ENCODE data around the gene ASAH2. TPM values are rescaled to one million over a fixed set of nuclear protein-coding genes. Genes with fewer than 3 reads are reported as not detected.
A peak's percentile ranks its signal among the peaks of the same experiment; 100 is the strongest.
"Not testable (repeated sequence)": the region's sequence is repeated elsewhere in the genome, so short reads cannot be mapped to it uniquely, and the experiment has no call there.

The ASAH2 gene
- total and polyA plus RNA-seq, 2 donors: 0.18 to 1.4 TPM

GRCh38 chr10:50267877-50268276 is 16.6 kb upstream of the ASAH2 start:
- not testable (repeated sequence) for DNase-seq (ENCODE audit: low read depth in 6 of 9, low spot score in 9 of 9); H3K27ac ChIP-seq (ENCODE audit: low read depth in 1 of 2, low read length in 1 of 2); H3K4me1 ChIP-seq (ENCODE audit: control insufficient read depth in 2 of 2, insufficient read depth in 2 of 2, low read length in 2 of 2); H3K36me3 ChIP-seq (ENCODE audit: control insufficient read depth in 2 of 2, insufficient read depth in 2 of 2, low read length in 1 of 2); H3K4me3 ChIP-seq (ENCODE audit: low read length in 2 of 2); H3K27me3 ChIP-seq (ENCODE audit: control insufficient read depth in 2 of 2, insufficient read depth in 1 of 2, low read length in 1 of 2); H3K9me3 ChIP-seq (ENCODE audit: control insufficient read depth in 2 of 2, insufficient read depth in 1 of 2, low read length in 1 of 2)
- WGBS: 97% methylated on average over 3 of the region's 3 CpGs

- H3K4me3 ChIP-seq (ENCODE audit: low read length in 2 of 2); H3K9me3 ChIP-seq (ENCODE audit: control insufficient read depth in 2 of 2, insufficient read depth in 1 of 2, low read length in 1 of 2); DNase-seq (ENCODE audit: low read depth in 6 of 9, low spot score in 9 of 9); H3K36me3 ChIP-seq (ENCODE audit: control insufficient read depth in 2 of 2, insufficient read depth in 2 of 2, low read length in 1 of 2); H3K27ac ChIP-seq (ENCODE audit: low read depth in 1 of 2, low read length in 1 of 2); H3K27me3 ChIP-seq (ENCODE audit: control insufficient read depth in 2 of 2, insufficient read depth in 1 of 2, low read length in 1 of 2); H3K4me1 ChIP-seq (ENCODE audit: control insufficient read depth in 2 of 2, insufficient read depth in 2 of 2, low read length in 2 of 2): not testable (repeated sequence)
- WGBS: 96% methylated on average over 10 of the region's 10 CpGs
Measured at GRCh38 chr10:50262625-50263024, 11.3 kb upstream of the ASAH2 start.

GRCh38 chr10:50260791-50261281 is 9.5 kb upstream of the ASAH2 start:
- H3K27me3 ChIP-seq (ENCODE audit: control insufficient read depth in 2 of 2, insufficient read depth in 1 of 2, low read length in 1 of 2): no peaks in the 10 kb centered on the region
- DNase-seq (ENCODE audit: low read depth in 6 of 9, low spot score in 9 of 9): peak in 1 of 9 donors; percentile 6
- no peak overlapping the region for H3K27ac ChIP-seq (ENCODE audit: low read depth in 1 of 2, low read length in 1 of 2)

GRCh38 chr10:50254479-50254878 is 3.2 kb upstream of the ASAH2 start:
- DNase-seq (ENCODE audit: low read depth in 6 of 9, low spot score in 9 of 9): no peak
- H3K4me1 ChIP-seq (ENCODE audit: control insufficient read depth in 2 of 2, insufficient read depth in 2 of 2, low read length in 2 of 2): no peaks in the 10 kb centered on the region
- 72% methylated on average over 2 of the region's 2 CpGs for WGBS
- no peaks in the 10 kb centered on the region for H3K27me3 ChIP-seq (ENCODE audit: control insufficient read depth in 2 of 2, insufficient read depth in 1 of 2, low read length in 1 of 2)
- H3K27ac ChIP-seq (ENCODE audit: low read depth in 1 of 2, low read length in 1 of 2): no peak overlapping the region
- no peaks in the 10 kb centered on the region for H3K9me3 ChIP-seq (ENCODE audit: control insufficient read depth in 2 of 2, insufficient read depth in 1 of 2, low read length in 1 of 2)
- H3K36me3 ChIP-seq (ENCODE audit: control insufficient read depth in 2 of 2, insufficient read depth in 2 of 2, low read length in 1 of 2): no peaks in the 10 kb centered on the region
- H3K4me3 ChIP-seq (ENCODE audit: low read length in 2 of 2): no peak overlapping the region

More at GRCh38 chr10:50260791-50261281, 9.5 kb upstream of the ASAH2 start:
- 5% methylated on average over 2 of the region's 2 CpGs for WGBS
- no peak overlapping the region for H3K4me3 ChIP-seq (ENCODE audit: low read length in 2 of 2)
- H3K36me3 ChIP-seq (ENCODE audit: control insufficient read depth in 2 of 2, insufficient read depth in 2 of 2, low read length in 1 of 2): no peaks in the 10 kb centered on the region
- H3K4me1 ChIP-seq (ENCODE audit: control insufficient read depth in 2 of 2, insufficient read depth in 2 of 2, low read length in 2 of 2): no peaks in the 10 kb centered on the region
- H3K9me3 ChIP-seq (ENCODE audit: control insufficient read depth in 2 of 2, insufficient read depth in 1 of 2, low read length in 1 of 2): no peaks in the 10 kb centered on the region

GRCh38 chr10:50250096-50250854 is 1.0 kb downstream of the ASAH2 start:
- Histone ChIP-seq H3K4me1 (ENCODE audit: control insufficient read depth in 2 of 2, insufficient read depth in 2 of 2, low read length in 2 of 2) (no peaks in the 10 kb centered on the region), H3K27ac (ENCODE audit: low read depth in 1 of 2, low read length in 1 of 2) (no peak overlapping the region), H3K9me3 (ENCODE audit: control insufficient read depth in 2 of 2, insufficient read depth in 1 of 2, low read length in 1 of 2) (no peaks in the 10 kb centered on the region), H3K4me3 (ENCODE audit: low read length in 2 of 2) (no peak overlapping the region), H3K27me3 (ENCODE audit: control insufficient read depth in 2 of 2, insufficient read depth in 1 of 2, low read length in 1 of 2) (no peaks in the 10 kb centered on the region), H3K36me3 (ENCODE audit: control insufficient read depth in 2 of 2, insufficient read depth in 2 of 2, low read length in 1 of 2) (no peaks in the 10 kb centered on the region)
- WGBS: 95% methylated on average over 2 of the region's 2 CpGs
- DNase-seq (ENCODE audit: low read depth in 6 of 9, low spot score in 9 of 9): no peak

GRCh38 chr10:50248598-50248997 is 2.7 kb downstream of the ASAH2 start:
- 93% methylated on average over 5 of the region's 5 CpGs for WGBS
- DNase-seq (ENCODE audit: low read depth in 6 of 9, low spot score in 9 of 9): no peak
- Histone ChIP-seq H3K27me3 (ENCODE audit: control insufficient read depth in 2 of 2, insufficient read depth in 1 of 2, low read length in 1 of 2) (peaks cover 0 to 2% of the 10 kb centered on the region in 2 donors), H3K36me3 (ENCODE audit: control insufficient read depth in 2 of 2, insufficient read depth in 2 of 2, low read length in 1 of 2) (no peaks in the 10 kb centered on the region), H3K4me3 (ENCODE audit: low read length in 2 of 2) (no peak overlapping the region), H3K27ac (ENCODE audit: low read depth in 1 of 2, low read length in 1 of 2) (no peak overlapping the region), H3K4me1 (ENCODE audit: control insufficient read depth in 2 of 2, insufficient read depth in 2 of 2, low read length in 2 of 2) (no peaks in the 10 kb centered on the region), H3K9me3 (ENCODE audit: control insufficient read depth in 2 of 2, insufficient read depth in 1 of 2, low read length in 1 of 2) (no peaks in the 10 kb centered on the region)

GRCh38 chr10:50248062-50248461 is 3.3 kb downstream of the ASAH2 start:
- Histone ChIP-seq H3K9me3 (ENCODE audit: control insufficient read depth in 2 of 2, insufficient read depth in 1 of 2, low read length in 1 of 2) (no peaks in the 10 kb centered on the region), H3K27ac (ENCODE audit: low read depth in 1 of 2, low read length in 1 of 2) (no peak overlapping the region), H3K4me1 (ENCODE audit: control insufficient read depth in 2 of 2, insufficient read depth in 2 of 2, low read length in 2 of 2) (no peaks in the 10 kb centered on the region), H3K27me3 (ENCODE audit: control insufficient read depth in 2 of 2, insufficient read depth in 1 of 2, low read length in 1 of 2) (peaks cover 0 to 2% of the 10 kb centered on the region in 2 donors), H3K4me3 (ENCODE audit: low read length in 2 of 2) (no peak overlapping the region), H3K36me3 (ENCODE audit: control insufficient read depth in 2 of 2, insufficient read depth in 2 of 2, low read length in 1 of 2) (no peaks in the 10 kb centered on the region)
- no peak for DNase-seq (ENCODE audit: low read depth in 6 of 9, low spot score in 9 of 9)
- 48% methylated on average over 3 of the region's 3 CpGs for WGBS

GRCh38 chr10:50244201-50244600 is 7.1 kb downstream of the ASAH2 start:
- Histone ChIP-seq H3K9me3 (ENCODE audit: control insufficient read depth in 2 of 2, insufficient read depth in 1 of 2, low read length in 1 of 2) (no peaks in the 10 kb centered on the region), H3K4me3 (ENCODE audit: low read length in 2 of 2) (no peak overlapping the region), H3K27ac (ENCODE audit: low read depth in 1 of 2, low read length in 1 of 2) (no peak overlapping the region), H3K4me1 (ENCODE audit: control insufficient read depth in 2 of 2, insufficient read depth in 2 of 2, low read length in 2 of 2) (no peaks in the 10 kb centered on the region), H3K27me3 (ENCODE audit: control insufficient read depth in 2 of 2, insufficient read depth in 1 of 2, low read length in 1 of 2) (peaks cover 0 to 2% of the 10 kb centered on the region in 2 donors), H3K36me3 (ENCODE audit: control insufficient read depth in 2 of 2, insufficient read depth in 2 of 2, low read length in 1 of 2) (no peaks in the 10 kb centered on the region)
- DNase-seq (ENCODE audit: low read depth in 6 of 9, low spot score in 9 of 9): no peak

GRCh38 chr10:50242777-50243176 is 8.5 kb downstream of the ASAH2 start:
- 98% methylated on average over 4 of the region's 4 CpGs for WGBS
- Histone ChIP-seq H3K4me1 (ENCODE audit: control insufficient read depth in 2 of 2, insufficient read depth in 2 of 2, low read length in 2 of 2) (no peaks in the 10 kb centered on the region), H3K9me3 (ENCODE audit: control insufficient read depth in 2 of 2, insufficient read depth in 1 of 2, low read length in 1 of 2) (no peaks in the 10 kb centered on the region), H3K4me3 (ENCODE audit: low read length in 2 of 2) (no peak overlapping the region), H3K36me3 (ENCODE audit: control insufficient read depth in 2 of 2, insufficient read depth in 2 of 2, low read length in 1 of 2) (no peaks in the 10 kb centered on the region), H3K27me3 (ENCODE audit: control insufficient read depth in 2 of 2, insufficient read depth in 1 of 2, low read length in 1 of 2) (peaks cover 0 to 2% of the 10 kb centered on the region in 2 donors), H3K27ac (ENCODE audit: low read depth in 1 of 2, low read length in 1 of 2) (no peak overlapping the region)
- DNase-seq (ENCODE audit: low read depth in 6 of 9, low spot score in 9 of 9): no peak
